ENCODE results near the gene SPRED1.

SPRED1 gene

GRCh38 chr15:38252481-38253350, at the start of gene SPRED1:
TSS of gene SPRED1 (plus strand) at chr15:38252836. CDS start at chr15:38253186, 350 bp downstream.
- peak within 1 kb of the TSS; percentile 92 for H3K27ac ChIP-seq
- TF ChIP-seq CTCF (IDR thresholded peaks at IDR 0.05) = no peak
- TF ChIP-seq ZFX (IDR thresholded peaks at IDR 0.05; ENCODE audit: borderline replicate concordance) = no peak

- TF ChIP-seq ZFX (IDR thresholded peaks at IDR 0.05; ENCODE audit: borderline replicate concordance) = no peak
- no peak for TF ChIP-seq CTCF (IDR thresholded peaks at IDR 0.05)
- no peak overlapping the region for H3K27ac ChIP-seq
Observed at GRCh38 chr15:38205526-38206272, 46.9 kb upstream of the SPRED1 start.

GRCh38 chr15:38207621-38208020, 45.0 kb upstream of the SPRED1 start:
- H3K27ac ChIP-seq = no peak overlapping the region

GRCh38 chr15:38208206-38208605, 44.4 kb upstream of the SPRED1 start:
- TF ChIP-seq ZFX (IDR thresholded peaks at IDR 0.05; ENCODE audit: borderline replicate concordance) (no peak), CTCF (IDR thresholded peaks at IDR 0.05) (no peak)
- no peak overlapping the region for H3K27ac ChIP-seq

More at GRCh38 chr15:38207621-38208020, 45.0 kb upstream of the SPRED1 start:
- TF ChIP-seq CTCF (IDR thresholded peaks at IDR 0.05) = no peak
- TF ChIP-seq ZFX (IDR thresholded peaks at IDR 0.05; ENCODE audit: borderline replicate concordance) = no peak

GRCh38 chr15:38208779-38209178, 43.9 kb upstream of the SPRED1 start:
- H3K27ac ChIP-seq = no peak overlapping the region
- no peak for TF ChIP-seq ZFX (IDR thresholded peaks at IDR 0.05; ENCODE audit: borderline replicate concordance)
- TF ChIP-seq CTCF (IDR thresholded peaks at IDR 0.05) = no peak

GRCh38 chr15:38211249-38211648, 41.4 kb upstream of the SPRED1 start:
- H3K27ac ChIP-seq = no peak overlapping the region
- no peak for TF ChIP-seq CTCF (IDR thresholded peaks at IDR 0.05)
- no peak for TF ChIP-seq ZFX (IDR thresholded peaks at IDR 0.05; ENCODE audit: borderline replicate concordance)

- TF ChIP-seq CTCF (IDR thresholded peaks at IDR 0.05) = no peak
- TF ChIP-seq ZFX (IDR thresholded peaks at IDR 0.05; ENCODE audit: borderline replicate concordance) = no peak
- H3K27ac ChIP-seq = no peak overlapping the region
Observed at GRCh38 chr15:38211811-38212210, 40.8 kb upstream of the SPRED1 start.

Measured in 22Rv1 (cell line).